Caco-2 (cell line): ENCODE measurements around the gene ERCC6. TPM values are rescaled to one million over a fixed set of nuclear protein-coding genes. Genes with fewer than 3 reads are reported as not detected.

Experiments
- BruUV-seq: library from RNA; stranded (reverse); fragments of 400-500 nt; replicated peaks from 2 replicates; lab custom pipeline; 2021; lab: Mats Ljungman, UMichigan
- CTCF ChIA-PET: fragments of 300-600 bp; sonication (Branson Sonifier 250); formaldehyde crosslinking; loops from one replicate; lab custom pipeline; 2022; ENCODE audit warnings: antibody characterized with exemption; lab: Charles Lee
- POLR2A ChIA-PET: fragments of 300-600 bp; sonication (Branson Sonifier 250); formaldehyde crosslinking; loops from one replicate; lab custom pipeline; 2022; ENCODE audit warnings: antibody characterized with exemption; lab: Charles Lee
- DNase-seq, 2 experiments: peaks; one replicate each; pipeline versions ENCODE4 v3.0.0 to v3.0.0-alpha.2; 2020 to 2022
- H3K27me3 ChIP-seq: replicated peaks from 2 replicates; pipeline ENCODE4 v1.6.0; 2011; ENCODE audit warnings: low read length; ENCODE audit not compliant: control insufficient read depth, insufficient read depth
- H3K36me3 ChIP-seq: 2 replicates; pipeline ENCODE4 v1.5.1; 2011; ENCODE audit warnings: low read length; ENCODE audit not compliant: control insufficient read depth, insufficient read depth
- H3K4me1 ChIP-seq: fragments of 250-450 bp; sonication (Bioruptor Pico); 2 replicates; pipeline ENCODE4 v1.5.1; 2020; ENCODE audit warnings: mild to moderate bottlenecking
- H3K4me3 ChIP-seq: 2 replicates; pipeline ENCODE4 v1.5.1; 2011; ENCODE audit warnings: low read depth, mild to moderate bottlenecking, control low read depth, low read length
- H3K9me3 ChIP-seq: fragments of 250-450 bp; sonication (Bioruptor Pico); 2 replicates; pipeline ENCODE4 v1.5.1; 2020; ENCODE audit warnings: mild to moderate bottlenecking, moderate library complexity
- H3K27ac Mint-ChIP-seq: one replicate; pipeline ENCODE4 v1.8.0; 2022; ENCODE audit warnings: mixed read lengths; ENCODE audit not compliant: unreplicated experiment
- H3K27me3 Mint-ChIP-seq: one replicate; pipeline ENCODE4 v1.8.0; 2022; ENCODE audit warnings: mixed read lengths; ENCODE audit not compliant: insufficient read depth, unreplicated experiment
- H3K36me3 Mint-ChIP-seq: one replicate; pipeline ENCODE4 v1.8.0; 2022; ENCODE audit warnings: mild to moderate bottlenecking, mixed read lengths; ENCODE audit not compliant: insufficient read depth, unreplicated experiment
- H3K4me1 Mint-ChIP-seq: one replicate; pipeline ENCODE4 v1.8.0; 2022; ENCODE audit warnings: low read depth, mixed read lengths; ENCODE audit not compliant: unreplicated experiment
- H3K4me3 Mint-ChIP-seq: one replicate; pipeline ENCODE4 v1.8.0; 2022; ENCODE audit warnings: mild to moderate bottlenecking, moderate library complexity, mixed read lengths; ENCODE audit not compliant: unreplicated experiment
- H3K9me3 Mint-ChIP-seq: one replicate; pipeline ENCODE4 v1.8.0; 2022; ENCODE audit warnings: mixed read lengths; ENCODE audit not compliant: unreplicated experiment
- CTCF ChIP-seq, 2 experiments: fragments of 200-600 bp in 1 of 2; IDR thresholded peaks; 1 replicate in 1 of 2; 2 replicates in 1 of 2; pipeline versions ENCODE4 v1.5.1 to v1.8.0; 2011 to 2022; ENCODE audit warnings: antibody characterized with exemption in 1 of 2, control low read depth in 1 of 2, inconsistent platforms in 1 of 2, low read depth in 1 of 2, low read length in 1 of 2, mild to moderate bottlenecking in 1 of 2, moderate library complexity in 1 of 2; ENCODE audit not compliant: insufficient read depth in 1 of 2, severe bottlenecking in 1 of 2, unreplicated experiment in 1 of 2
- intact Hi-C: fragments of 100-400 bp; cut with micrococcal nuclease; formaldehyde crosslinking; loops from one replicate; pipeline ENCODE4 v1.10.0; 2022; ENCODE audit not compliant: unreplicated experiment
- total RNA-seq: library from RNA; stranded (reverse); gene quantifications from 2 replicates; pipeline ENCODE4 v1.2.3, GENCODE V29; 2022

ERCC6 gene
- total RNA-seq, 1 experiment from 2014 or later: 30.2 TPM

- Mint-ChIP-seq H3K27me3 (no peaks in the 10 kb centered on the region), H3K4me3 (no peak overlapping the region), H3K4me1 (no peaks in the 10 kb centered on the region), H3K9me3 (no peaks in the 10 kb centered on the region), H3K36me3 (no peaks in the 10 kb centered on the region), H3K27ac (no peak overlapping the region)
- CTCF ChIA-PET: no interaction called here
- no peak for DNase-seq
- POLR2A ChIA-PET: no interaction called here
- TF ChIP-seq CTCF (IDR thresholded peaks at IDR 0.05; ENCODE audit: insufficient read depth in 1 of 2, low read depth in 1 of 2, low read length in 1 of 2, severe bottlenecking in 1 of 2, unreplicated experiment in 1 of 2): no peak
- Histone ChIP-seq H3K9me3 (no peaks in the 10 kb centered on the region), H3K4me1 (no peaks in the 10 kb centered on the region), H3K36me3 (no peaks in the 10 kb centered on the region), H3K4me3 (no peak overlapping the region), H3K27me3 (no peaks in the 10 kb centered on the region)
- no TSS peak for BruUV-seq
- intact Hi-C loops: no loop called here
Observed at GRCh38 chr10:49505589-49505988, 33.3 kb downstream of the ERCC6 start.

GRCh38 chr10:49505076-49505475 lies 33.8 kb downstream of the ERCC6 start:
- no peaks in the 10 kb centered on the region for H3K4me1 ChIP-seq
- Mint-ChIP-seq H3K4me1 (no peaks in the 10 kb centered on the region), H3K36me3 (no peaks in the 10 kb centered on the region), H3K27ac (no peak overlapping the region), H3K27me3 (no peaks in the 10 kb centered on the region), H3K9me3 (no peaks in the 10 kb centered on the region), H3K4me3 (no peak overlapping the region)
- no TSS peak for BruUV-seq
- CTCF ChIA-PET: no interaction called here
- H3K4me3 ChIP-seq: no peak overlapping the region
- no peaks in the 10 kb centered on the region for H3K9me3 ChIP-seq
- no peaks in the 10 kb centered on the region for H3K27me3 ChIP-seq
- intact Hi-C loops: no loop called here
- TF ChIP-seq CTCF (IDR thresholded peaks at IDR 0.05; ENCODE audit: insufficient read depth in 1 of 2, low read depth in 1 of 2, low read length in 1 of 2, severe bottlenecking in 1 of 2, unreplicated experiment in 1 of 2): no peak
- DNase-seq: no peak
- H3K36me3 ChIP-seq: no peaks in the 10 kb centered on the region
- POLR2A ChIA-PET: no interaction called here

- no peak for DNase-seq
- H3K4me3 ChIP-seq: no peak overlapping the region
- no peaks in the 10 kb centered on the region for H3K4me1 Mint-ChIP-seq
- CTCF ChIA-PET: no interaction called here
- H3K36me3 Mint-ChIP-seq: no peaks in the 10 kb centered on the region
- POLR2A ChIA-PET: no interaction called here
- H3K27me3 Mint-ChIP-seq: no peaks in the 10 kb centered on the region
- BruUV-seq: no TSS peak
- no peak for TF ChIP-seq CTCF (IDR thresholded peaks at IDR 0.05; ENCODE audit: insufficient read depth in 1 of 2, low read depth in 1 of 2, low read length in 1 of 2, severe bottlenecking in 1 of 2, unreplicated experiment in 1 of 2)
- no peaks in the 10 kb centered on the region for H3K4me1 ChIP-seq
- H3K36me3 ChIP-seq: no peaks in the 10 kb centered on the region
- H3K27ac Mint-ChIP-seq: no peak overlapping the region
- H3K9me3 ChIP-seq: no peaks in the 10 kb centered on the region
- no peak overlapping the region for H3K4me3 Mint-ChIP-seq
- no peaks in the 10 kb centered on the region for H3K27me3 ChIP-seq
- intact Hi-C loops: no loop called here
- no peaks in the 10 kb centered on the region for H3K9me3 Mint-ChIP-seq
Observed at GRCh38 chr10:49504528-49504927, 34.4 kb downstream of the ERCC6 start.
